ENCODE data around the gene PBX4. TPM values are rescaled to one million over a fixed set of nuclear protein-coding genes. Genes with fewer than 3 reads are reported as not detected.

Gene PBX4
- total RNA-seq, 1 experiment from 2014 or later = not detected

DNA sequence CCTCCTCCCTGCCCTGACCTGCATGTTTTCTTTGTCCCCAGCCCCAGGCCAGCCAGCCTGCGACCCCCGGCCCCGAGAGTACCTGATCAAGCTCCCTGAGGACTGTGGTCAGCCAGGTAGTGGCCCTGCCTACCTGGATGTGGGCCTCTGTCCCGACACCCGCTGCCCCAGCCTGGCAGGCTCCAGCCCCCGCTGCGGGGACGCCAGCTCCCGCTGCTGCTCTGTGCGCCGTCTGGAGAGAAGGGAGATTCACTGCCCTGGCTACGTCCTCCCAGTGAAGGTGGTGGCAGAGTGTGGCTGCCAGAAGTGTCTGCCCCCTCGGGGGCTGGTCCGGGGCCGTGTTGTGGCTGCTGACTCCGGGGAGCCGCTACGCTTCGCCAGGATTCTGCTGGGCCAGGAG lies 74.8 kb downstream of the PBX4 start:
- Histone ChIP-seq H3K79me2 (ENCODE audit: low read length) (no peaks in the 10 kb centered on the region), H3K9me2 (replicated peaks; ENCODE audit: insufficient read depth, low read length) (no peaks in the 10 kb centered on the region), H3K27ac (ENCODE audit: low read length) (no peak overlapping the region), H3K27me3 (ENCODE audit: low read length) (no peaks in the 10 kb centered on the region), H3K9me3 (ENCODE audit: low read length) (no peaks in the 10 kb centered on the region), H3K36me3 (ENCODE audit: insufficient read depth, low read length) (no peaks in the 10 kb centered on the region), H3K4me1 (ENCODE audit: low read length) (no peaks in the 10 kb centered on the region), H3K4me3 (ENCODE audit: low read length) (no peak overlapping the region), H3K4me2 (ENCODE audit: low read depth, low read length, poor library complexity, severe bottlenecking) (no peak overlapping the region), H2AFZ (ENCODE audit: low read length) (no peak overlapping the region), H3K9ac (ENCODE audit: low read length) (no peak overlapping the region), H4K20me1 (ENCODE audit: insufficient read depth, low read depth, low read length) (no peaks in the 10 kb centered on the region)
- no peak for DNase-seq

DNA sequence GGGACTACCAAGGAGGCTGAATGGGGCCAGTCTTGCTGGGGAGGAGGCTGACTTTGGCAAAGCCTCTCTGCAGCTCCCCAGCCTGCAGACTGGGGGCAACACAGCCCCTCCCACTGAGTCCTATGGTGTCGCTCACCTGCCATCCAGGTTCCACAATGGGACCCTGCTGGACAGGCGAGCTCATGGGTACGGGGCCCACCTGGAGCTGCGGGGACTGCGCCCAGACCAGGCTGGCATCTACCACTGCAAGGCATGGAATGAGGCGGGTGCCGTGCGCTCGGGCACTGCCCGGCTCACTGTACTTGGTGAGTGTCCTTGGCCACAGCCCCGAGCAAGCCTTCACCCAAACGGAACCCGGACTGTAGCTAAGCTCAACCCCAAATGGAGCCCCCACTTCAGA lies 75.4 kb downstream of the PBX4 start:
- H3K4me1 ChIP-seq (ENCODE audit: low read length) = no peaks in the 10 kb centered on the region
- H4K20me1 ChIP-seq (ENCODE audit: insufficient read depth, low read depth, low read length) = no peaks in the 10 kb centered on the region
- no peak overlapping the region for H2AFZ ChIP-seq (ENCODE audit: low read length)
- no peaks in the 10 kb centered on the region for H3K9me2 ChIP-seq (replicated peaks; ENCODE audit: insufficient read depth, low read length)
- no peak overlapping the region for H3K27ac ChIP-seq (ENCODE audit: low read length)
- no peaks in the 10 kb centered on the region for H3K79me2 ChIP-seq (ENCODE audit: low read length)
- no peak for DNase-seq
- no peaks in the 10 kb centered on the region for H3K9me3 ChIP-seq (ENCODE audit: low read length)
- no peak overlapping the region for H3K4me2 ChIP-seq (ENCODE audit: low read depth, low read length, poor library complexity, severe bottlenecking)
- H3K36me3 ChIP-seq (ENCODE audit: insufficient read depth, low read length) = no peaks in the 10 kb centered on the region
- H3K27me3 ChIP-seq (ENCODE audit: low read length) = no peaks in the 10 kb centered on the region
- no peak overlapping the region for H3K4me3 ChIP-seq (ENCODE audit: low read length)
- H3K9ac ChIP-seq (ENCODE audit: low read length) = no peak overlapping the region

DNA sequence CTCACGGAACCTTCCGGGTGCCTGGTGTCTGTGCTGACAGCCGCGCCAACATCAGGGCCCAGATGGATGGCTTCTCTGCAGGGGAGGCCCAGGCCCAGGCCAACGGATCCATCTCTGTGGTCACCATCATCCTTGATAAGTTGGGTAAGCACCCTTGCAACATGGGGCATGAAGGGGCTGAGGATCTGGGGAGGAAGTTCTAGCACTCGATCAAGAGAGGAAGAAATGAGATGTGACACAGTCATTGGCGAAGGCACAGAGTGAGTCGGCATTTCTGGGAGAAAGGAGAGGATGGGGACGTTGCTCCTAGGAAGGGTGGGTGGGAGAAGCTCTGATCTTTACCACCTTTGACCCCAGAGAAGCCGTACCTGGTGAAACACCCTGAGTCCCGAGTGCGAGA lies 76.0 kb downstream of the PBX4 start:
- no peaks in the 10 kb centered on the region for H3K4me1 ChIP-seq (ENCODE audit: low read length)
- no peaks in the 10 kb centered on the region for H3K79me2 ChIP-seq (ENCODE audit: low read length)
- no peak overlapping the region for H2AFZ ChIP-seq (ENCODE audit: low read length)
- no peaks in the 10 kb centered on the region for H3K9me2 ChIP-seq (replicated peaks; ENCODE audit: insufficient read depth, low read length)
- H4K20me1 ChIP-seq (ENCODE audit: insufficient read depth, low read depth, low read length) = no peaks in the 10 kb centered on the region
- no peaks in the 10 kb centered on the region for H3K36me3 ChIP-seq (ENCODE audit: insufficient read depth, low read length)
- no peaks in the 10 kb centered on the region for H3K9me3 ChIP-seq (ENCODE audit: low read length)
- H3K4me3 ChIP-seq (ENCODE audit: low read length) = no peak overlapping the region
- DNase-seq = no peak
- H3K9ac ChIP-seq (ENCODE audit: low read length) = no peak overlapping the region
- no peak overlapping the region for H3K27ac ChIP-seq (ENCODE audit: low read length)
- H3K4me2 ChIP-seq (ENCODE audit: low read depth, low read length, poor library complexity, severe bottlenecking) = no peak overlapping the region
- H3K27me3 ChIP-seq (ENCODE audit: low read length) = no peaks in the 10 kb centered on the region

DNA sequence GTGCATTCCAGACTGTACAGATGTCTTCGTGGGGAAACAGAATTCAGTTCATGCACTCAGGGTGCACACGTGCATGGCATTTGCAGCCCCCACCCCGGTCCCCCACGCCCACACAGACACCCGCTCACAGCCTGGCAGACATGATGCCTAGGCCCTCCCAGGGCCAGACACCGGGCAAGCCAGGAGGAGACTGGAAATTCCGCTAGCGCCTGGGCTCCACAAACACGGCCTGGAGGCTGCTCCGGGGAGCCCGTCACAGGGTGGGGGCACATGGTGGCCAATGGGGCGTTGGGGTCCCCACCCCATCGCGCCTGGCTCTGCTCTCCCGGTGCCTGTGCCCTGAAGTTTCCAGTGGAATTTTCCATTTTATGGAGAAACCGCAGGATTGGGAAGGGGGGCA lies 76.9 kb downstream of the PBX4 start:
- Histone ChIP-seq H3K4me1 (ENCODE audit: low read length) (no peaks in the 10 kb centered on the region), H3K4me3 (ENCODE audit: low read length) (no peak overlapping the region), H3K9me3 (ENCODE audit: low read length) (no peaks in the 10 kb centered on the region), H3K4me2 (ENCODE audit: low read depth, low read length, poor library complexity, severe bottlenecking) (no peak overlapping the region), H3K36me3 (ENCODE audit: insufficient read depth, low read length) (no peaks in the 10 kb centered on the region), H2AFZ (ENCODE audit: low read length) (no peak overlapping the region), H3K27ac (ENCODE audit: low read length) (no peak overlapping the region), H3K9ac (ENCODE audit: low read length) (no peak overlapping the region), H4K20me1 (ENCODE audit: insufficient read depth, low read depth, low read length) (no peaks in the 10 kb centered on the region), H3K27me3 (ENCODE audit: low read length) (no peaks in the 10 kb centered on the region), H3K9me2 (replicated peaks; ENCODE audit: insufficient read depth, low read length) (no peaks in the 10 kb centered on the region), H3K79me2 (ENCODE audit: low read length) (no peaks in the 10 kb centered on the region)
- DNase-seq = no peak

DNA sequence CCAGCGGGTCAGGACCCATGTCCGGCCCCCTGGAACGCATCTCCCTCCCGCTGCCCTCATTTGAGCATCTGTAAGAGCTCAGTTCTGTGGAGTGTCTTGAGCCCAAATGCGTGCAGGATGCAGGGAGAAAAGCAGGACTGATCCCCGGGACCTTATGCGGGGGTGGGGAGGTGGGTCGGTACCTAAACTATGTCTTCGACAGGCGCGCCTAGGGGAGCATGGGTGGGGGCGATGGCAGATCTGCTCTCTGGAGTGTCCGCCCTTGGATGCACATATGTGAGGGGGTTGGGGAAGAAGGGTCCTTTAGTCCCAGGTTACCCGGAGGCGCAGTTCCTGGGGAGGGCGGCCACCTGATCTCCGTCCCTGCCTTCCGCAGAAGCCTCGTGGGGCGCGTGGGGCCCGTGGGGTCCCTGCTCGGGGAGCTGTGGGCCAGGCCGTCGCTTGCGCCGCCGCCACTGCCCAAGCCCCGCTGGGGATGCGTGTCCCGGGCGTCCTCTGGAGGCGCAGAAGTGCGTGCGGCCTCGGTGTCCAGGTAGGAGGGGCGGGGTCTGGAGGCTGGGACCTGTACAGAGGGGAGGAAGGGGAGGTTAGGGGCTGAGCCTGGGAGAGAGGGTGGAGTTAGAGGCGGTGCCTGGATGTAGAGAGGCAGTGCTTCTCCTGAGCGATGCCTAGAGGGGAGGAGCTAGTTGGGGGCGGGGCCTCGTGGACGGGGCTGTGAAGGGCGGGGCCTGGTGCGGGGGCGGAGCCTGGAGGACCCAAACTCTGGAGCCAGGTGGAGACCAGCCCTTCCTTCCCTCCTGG lies 77.6 kb downstream of the PBX4 start:
- Histone ChIP-seq H3K4me1 (ENCODE audit: low read length) (no peaks in the 10 kb centered on the region), H3K9me2 (replicated peaks; ENCODE audit: insufficient read depth, low read length) (no peaks in the 10 kb centered on the region), H3K4me2 (ENCODE audit: low read depth, low read length, poor library complexity, severe bottlenecking) (no peak overlapping the region), H3K9ac (ENCODE audit: low read length) (no peak overlapping the region), H3K27me3 (ENCODE audit: low read length) (no peaks in the 10 kb centered on the region), H2AFZ (ENCODE audit: low read length) (no peak overlapping the region), H4K20me1 (ENCODE audit: insufficient read depth, low read depth, low read length) (no peaks in the 10 kb centered on the region), H3K4me3 (ENCODE audit: low read length) (no peak overlapping the region), H3K79me2 (ENCODE audit: low read length) (no peaks in the 10 kb centered on the region), H3K9me3 (ENCODE audit: low read length) (no peaks in the 10 kb centered on the region), H3K36me3 (ENCODE audit: insufficient read depth, low read length) (no peaks in the 10 kb centered on the region), H3K27ac (ENCODE audit: low read length) (no peak overlapping the region)
- peak; percentile 91 for DNase-seq

DNA sequence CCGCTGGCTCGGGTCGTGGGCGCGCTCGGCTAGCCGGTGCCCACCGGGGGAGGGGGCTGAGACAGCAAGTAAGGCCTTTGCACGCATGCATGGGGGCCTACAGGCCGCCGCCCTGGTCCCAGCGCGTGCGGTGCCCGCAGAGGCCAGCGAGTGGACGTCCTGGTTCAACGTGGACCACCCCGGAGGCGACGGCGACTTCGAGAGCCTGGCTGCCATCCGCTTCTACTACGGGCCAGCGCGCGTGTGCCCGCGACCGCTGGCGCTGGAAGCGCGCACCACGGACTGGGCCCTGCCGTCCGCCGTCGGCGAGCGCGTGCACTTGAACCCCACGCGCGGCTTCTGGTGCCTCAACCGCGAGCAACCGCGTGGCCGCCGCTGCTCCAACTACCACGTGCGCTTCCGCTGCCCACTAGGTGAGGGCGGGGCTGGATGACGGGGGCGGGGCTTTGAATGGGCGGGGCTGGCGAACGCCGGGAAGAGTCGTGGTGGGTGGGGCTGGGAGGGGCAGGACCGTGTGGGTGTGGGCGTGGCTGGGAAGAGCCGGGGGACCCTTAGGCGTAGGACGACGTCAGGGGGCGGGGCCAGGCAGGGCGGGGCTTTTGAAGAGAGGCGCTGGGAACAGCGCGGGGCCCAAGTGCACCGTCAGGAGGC lies 78.3 kb downstream of the PBX4 start:
- DNase-seq = no peak
- Histone ChIP-seq H3K79me2 (ENCODE audit: low read length) (no peaks in the 10 kb centered on the region), H3K9ac (ENCODE audit: low read length) (no peak overlapping the region), H3K36me3 (ENCODE audit: insufficient read depth, low read length) (no peaks in the 10 kb centered on the region), H3K4me2 (ENCODE audit: low read depth, low read length, poor library complexity, severe bottlenecking) (no peak overlapping the region), H3K4me1 (ENCODE audit: low read length) (no peaks in the 10 kb centered on the region), H3K27me3 (ENCODE audit: low read length) (no peaks in the 10 kb centered on the region), H3K9me3 (ENCODE audit: low read length) (no peaks in the 10 kb centered on the region), H3K27ac (ENCODE audit: low read length) (no peak overlapping the region), H3K9me2 (replicated peaks; ENCODE audit: insufficient read depth, low read length) (no peaks in the 10 kb centered on the region), H2AFZ (ENCODE audit: low read length) (no peak overlapping the region), H4K20me1 (ENCODE audit: insufficient read depth, low read depth, low read length) (no peaks in the 10 kb centered on the region), H3K4me3 (ENCODE audit: low read length) (no peak overlapping the region)

DNA sequence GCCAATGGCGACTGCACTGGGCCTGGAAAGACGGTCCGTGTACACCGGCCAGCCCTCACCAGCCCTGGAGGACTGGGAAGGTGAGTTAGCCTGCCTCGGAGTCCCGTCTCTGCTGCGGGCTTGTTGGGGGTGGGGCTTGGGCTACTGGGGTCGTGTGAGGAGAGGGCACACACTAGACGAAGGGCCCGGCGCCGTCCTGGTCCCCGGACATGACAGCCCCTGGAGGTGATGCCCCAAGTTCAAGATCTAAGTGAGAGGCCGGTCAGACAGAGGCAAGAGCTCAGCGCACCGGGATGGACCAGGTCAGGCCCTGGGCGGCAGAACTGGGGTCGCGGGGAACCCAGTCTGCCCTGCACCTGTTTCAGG lies 78.8 kb downstream of the PBX4 start:
- H3K27ac ChIP-seq (ENCODE audit: low read length) = no peak overlapping the region
- no peak overlapping the region for H3K4me3 ChIP-seq (ENCODE audit: low read length)
- no peaks in the 10 kb centered on the region for H3K9me2 ChIP-seq (replicated peaks; ENCODE audit: insufficient read depth, low read length)
- H3K27me3 ChIP-seq (ENCODE audit: low read length) = no peaks in the 10 kb centered on the region
- H3K9me3 ChIP-seq (ENCODE audit: low read length) = no peaks in the 10 kb centered on the region
- H3K79me2 ChIP-seq (ENCODE audit: low read length) = no peaks in the 10 kb centered on the region
- H3K4me1 ChIP-seq (ENCODE audit: low read length) = no peaks in the 10 kb centered on the region
- no peak overlapping the region for H2AFZ ChIP-seq (ENCODE audit: low read length)
- no peak overlapping the region for H3K4me2 ChIP-seq (ENCODE audit: low read depth, low read length, poor library complexity, severe bottlenecking)
- no peaks in the 10 kb centered on the region for H3K36me3 ChIP-seq (ENCODE audit: insufficient read depth, low read length)
- H3K9ac ChIP-seq (ENCODE audit: low read length) = no peak overlapping the region
- H4K20me1 ChIP-seq (ENCODE audit: insufficient read depth, low read depth, low read length) = no peaks in the 10 kb centered on the region
- DNase-seq = no peak

DNA sequence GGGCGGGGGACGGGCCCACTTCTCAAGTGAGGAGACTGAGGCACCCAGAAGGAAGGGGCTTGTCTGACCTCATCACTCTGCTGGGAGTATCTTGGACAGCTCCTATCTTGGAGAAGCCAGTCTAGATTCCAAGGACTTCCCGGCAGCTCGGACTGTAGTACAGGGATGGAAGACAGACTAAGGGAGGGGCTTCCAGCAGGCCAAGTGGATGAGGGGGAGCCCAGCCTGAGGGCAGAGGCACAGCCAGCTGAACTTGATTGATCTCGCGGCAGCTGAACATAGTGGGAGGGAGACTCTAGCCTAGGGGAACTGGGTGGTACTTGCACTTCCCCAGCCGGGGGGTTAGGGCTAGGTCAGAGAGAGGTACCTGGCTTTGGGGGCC lies 79.7 kb downstream of the PBX4 start:
- no peak overlapping the region for H2AFZ ChIP-seq (ENCODE audit: low read length)
- no peak overlapping the region for H3K4me3 ChIP-seq (ENCODE audit: low read length)
- no peaks in the 10 kb centered on the region for H3K4me1 ChIP-seq (ENCODE audit: low read length)
- no peaks in the 10 kb centered on the region for H3K79me2 ChIP-seq (ENCODE audit: low read length)
- H3K36me3 ChIP-seq (ENCODE audit: insufficient read depth, low read length) = 0 out of 2 replicates have a peak, but pooled peaks cover 3% of the 10 kb centered on the region
- H3K9me2 ChIP-seq (replicated peaks; ENCODE audit: insufficient read depth, low read length) = no peaks in the 10 kb centered on the region
- DNase-seq = no peak
- no peak overlapping the region for H3K27ac ChIP-seq (ENCODE audit: low read length)
- no peak overlapping the region for H3K4me2 ChIP-seq (ENCODE audit: low read depth, low read length, poor library complexity, severe bottlenecking)
- H4K20me1 ChIP-seq (ENCODE audit: insufficient read depth, low read depth, low read length) = no peaks in the 10 kb centered on the region
- no peaks in the 10 kb centered on the region for H3K9me3 ChIP-seq (ENCODE audit: low read length)
- no peak overlapping the region for H3K9ac ChIP-seq (ENCODE audit: low read length)
- no peaks in the 10 kb centered on the region for H3K27me3 ChIP-seq (ENCODE audit: low read length)
